Measurements from ENCODE around the gene R3HCC1L.

GRCh38 chr10:98168147-98168546, 33.7 kb downstream of the R3HCC1L start:
- TF ChIP-seq POLR2A (IDR thresholded peaks at IDR 0.05) = no peak
- TF ChIP-seq CTCF (IDR thresholded peaks at IDR 0.05) = no peak

All from breast epithelium (tissue), 3 donors.